ENCODE results near the gene UFD1.

DNA sequence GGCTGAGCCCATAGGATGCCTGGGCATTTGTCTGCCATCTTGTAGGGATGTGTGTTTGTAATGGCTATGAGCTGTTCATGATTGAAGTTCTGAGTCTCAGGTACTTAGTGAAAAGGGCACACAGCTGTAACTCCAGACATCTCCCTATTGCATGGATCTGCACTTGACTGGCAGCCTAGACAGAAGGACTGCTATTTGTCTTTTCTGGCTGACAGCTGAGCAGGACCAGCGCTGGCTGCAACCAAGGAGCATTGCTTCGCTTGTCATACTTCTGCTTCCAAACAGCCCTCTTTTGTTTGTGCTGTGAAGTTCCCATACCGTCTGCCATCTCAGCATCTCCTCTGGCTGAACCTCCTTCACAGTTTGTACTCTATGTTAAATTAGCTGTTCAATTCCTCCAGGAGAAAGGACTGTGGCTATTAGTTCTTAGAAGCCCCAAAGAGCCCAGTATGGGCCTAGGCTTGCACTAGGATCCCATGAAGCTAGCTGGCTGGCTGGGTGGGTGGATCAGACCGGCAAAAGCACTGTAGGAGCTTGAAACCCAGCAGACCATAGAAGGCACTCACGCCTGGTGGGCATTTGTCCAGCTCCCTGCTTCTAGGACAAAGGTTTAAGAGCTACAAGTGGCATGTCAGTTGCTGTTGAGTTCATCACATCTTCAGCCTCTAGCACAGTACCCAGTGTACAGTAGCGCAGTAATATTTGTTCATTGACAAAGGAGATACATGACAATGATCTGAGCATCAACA is 67.9 kb downstream of the UFD1 start:
- TF ChIP-seq, protein P1, sequence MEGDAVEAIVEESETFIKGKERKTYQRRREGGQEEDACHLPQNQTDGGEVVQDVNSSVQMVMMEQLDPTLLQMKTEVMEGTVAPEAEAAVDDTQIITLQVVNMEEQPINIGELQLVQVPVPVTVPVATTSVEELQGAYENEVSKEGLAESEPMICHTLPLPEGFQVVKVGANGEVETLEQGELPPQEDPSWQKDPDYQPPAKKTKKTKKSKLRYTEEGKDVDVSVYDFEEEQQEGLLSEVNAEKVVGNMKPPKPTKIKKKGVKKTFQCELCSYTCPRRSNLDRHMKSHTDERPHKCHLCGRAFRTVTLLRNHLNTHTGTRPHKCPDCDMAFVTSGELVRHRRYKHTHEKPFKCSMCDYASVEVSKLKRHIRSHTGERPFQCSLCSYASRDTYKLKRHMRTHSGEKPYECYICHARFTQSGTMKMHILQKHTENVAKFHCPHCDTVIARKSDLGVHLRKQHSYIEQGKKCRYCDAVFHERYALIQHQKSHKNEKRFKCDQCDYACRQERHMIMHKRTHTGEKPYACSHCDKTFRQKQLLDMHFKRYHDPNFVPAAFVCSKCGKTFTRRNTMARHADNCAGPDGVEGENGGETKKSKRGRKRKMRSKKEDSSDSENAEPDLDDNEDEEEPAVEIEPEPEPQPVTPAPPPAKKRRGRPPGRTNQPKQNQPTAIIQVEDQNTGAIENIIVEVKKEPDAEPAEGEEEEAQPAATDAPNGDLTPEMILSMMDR (IDR thresholded peaks at IDR 0.05) = no peak
- TF ChIP-seq POLR2A (IDR thresholded peaks at IDR 0.05) = no peak
